ENCODE data around the gene CENPS. TPM values are rescaled to one million over a fixed set of nuclear protein-coding genes. Genes with fewer than 3 reads are reported as not detected.

CENPS gene
- total and polyA plus RNA-seq, 2 of the 13 experiments (the other 11 are each of a cell fraction or from before 2014, with no cell fraction given), result 3.3 to 22.0 TPM

DNA sequence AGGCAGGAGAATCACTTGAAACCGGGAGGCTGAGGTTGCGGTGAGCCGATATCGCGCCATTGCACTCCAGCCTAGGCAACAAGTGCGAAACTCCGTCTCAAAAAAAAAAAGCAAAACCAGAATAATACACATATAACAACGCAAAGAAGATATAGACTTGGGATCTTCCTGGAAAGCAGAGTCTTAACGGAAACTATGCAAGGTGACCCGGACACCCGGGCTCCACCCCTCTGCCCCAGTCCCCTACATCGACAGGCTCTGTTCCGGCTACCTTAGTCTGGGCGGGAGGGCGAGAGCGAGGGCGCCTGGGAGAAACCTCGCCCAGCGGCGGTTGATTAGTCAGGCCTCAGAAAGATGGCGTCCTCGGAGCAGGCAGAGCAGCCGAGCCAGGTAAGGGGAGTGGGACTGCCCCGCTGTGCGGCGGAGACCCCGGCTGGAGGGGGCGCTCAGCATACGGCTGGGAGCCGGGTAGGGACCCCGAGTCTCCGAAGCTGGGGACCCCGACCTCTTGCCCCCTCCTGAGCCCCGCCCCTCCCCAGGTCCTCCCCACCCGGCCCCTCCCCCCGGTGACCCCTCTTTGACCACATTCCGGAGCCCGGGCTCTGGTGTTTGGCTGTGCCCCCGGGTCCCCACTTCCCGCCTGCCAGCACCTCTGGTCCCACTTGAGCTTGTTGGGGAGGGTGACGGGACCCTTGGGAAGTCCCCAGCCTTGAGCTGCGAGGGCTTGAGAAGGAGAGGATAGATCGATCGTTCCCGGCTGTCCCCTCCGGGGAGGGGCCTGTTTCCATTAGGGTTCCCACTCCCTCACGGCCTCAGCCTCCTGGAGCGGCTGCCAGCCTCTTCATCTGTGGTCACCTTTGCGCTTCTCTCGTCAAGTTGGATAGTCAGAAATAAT, 44.6 kb downstream of the CENPS start, which contains the start of gene PEX14 (continued):
- no peak for TF ChIP-seq MBD4 (IDR thresholded peaks at IDR 0.05; ENCODE audit: borderline replicate concordance, low read length)
- TF ChIP-seq ZFP62 (CRISPR knock-in tag; IDR thresholded peaks at IDR 0.05), result no peak
- no peak for TF ChIP-seq FOXP1 (IDR thresholded peaks at IDR 0.05)
- TF ChIP-seq FOXP1 (CRISPR knock-in tag; IDR thresholded peaks at IDR 0.05), result no peak
- TF ChIP-seq, protein P1, sequence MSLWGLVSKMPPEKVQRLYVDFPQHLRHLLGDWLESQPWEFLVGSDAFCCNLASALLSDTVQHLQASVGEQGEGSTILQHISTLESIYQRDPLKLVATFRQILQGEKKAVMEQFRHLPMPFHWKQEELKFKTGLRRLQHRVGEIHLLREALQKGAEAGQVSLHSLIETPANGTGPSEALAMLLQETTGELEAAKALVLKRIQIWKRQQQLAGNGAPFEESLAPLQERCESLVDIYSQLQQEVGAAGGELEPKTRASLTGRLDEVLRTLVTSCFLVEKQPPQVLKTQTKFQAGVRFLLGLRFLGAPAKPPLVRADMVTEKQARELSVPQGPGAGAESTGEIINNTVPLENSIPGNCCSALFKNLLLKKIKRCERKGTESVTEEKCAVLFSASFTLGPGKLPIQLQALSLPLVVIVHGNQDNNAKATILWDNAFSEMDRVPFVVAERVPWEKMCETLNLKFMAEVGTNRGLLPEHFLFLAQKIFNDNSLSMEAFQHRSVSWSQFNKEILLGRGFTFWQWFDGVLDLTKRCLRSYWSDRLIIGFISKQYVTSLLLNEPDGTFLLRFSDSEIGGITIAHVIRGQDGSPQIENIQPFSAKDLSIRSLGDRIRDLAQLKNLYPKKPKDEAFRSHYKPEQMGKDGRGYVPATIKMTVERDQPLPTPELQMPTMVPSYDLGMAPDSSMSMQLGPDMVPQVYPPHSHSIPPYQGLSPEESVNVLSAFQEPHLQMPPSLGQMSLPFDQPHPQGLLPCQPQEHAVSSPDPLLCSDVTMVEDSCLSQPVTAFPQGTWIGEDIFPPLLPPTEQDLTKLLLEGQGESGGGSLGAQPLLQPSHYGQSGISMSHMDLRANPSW (CRISPR knock-in tag; IDR thresholded peaks at IDR 0.05; ENCODE audit: borderline replicate concordance), result no peak
- TF ChIP-seq ZNF318 (CRISPR knock-in tag; IDR thresholded peaks at IDR 0.05), result no peak
- TF ChIP-seq ZNF577 (CRISPR knock-in tag; IDR thresholded peaks at IDR 0.05; ENCODE audit: borderline replicate concordance, low read depth), result no peak
- no peak for TF ChIP-seq ZMYM4 (CRISPR knock-in tag; IDR thresholded peaks at IDR 0.05)
- no peak for TF ChIP-seq ZMAT3 (CRISPR knock-in tag; conservative IDR thresholded peaks at IDR 0.05)
- TF ChIP-seq ZNF788 (CRISPR knock-in tag; IDR thresholded peaks at IDR 0.05; ENCODE audit: borderline replicate concordance), result peak; percentile 43; the same call in 1 of the 2 replicates
- TF ChIP-seq GPN1 (CRISPR knock-in tag; IDR thresholded peaks at IDR 0.05; ENCODE audit: borderline replicate concordance), result no peak
- no peak for TF ChIP-seq CAMTA2 (CRISPR knock-in tag; IDR thresholded peaks at IDR 0.05; ENCODE audit: borderline replicate concordance)
- no peak for TF ChIP-seq FIP1L1 (IDR thresholded peaks at IDR 0.05; ENCODE audit: borderline replicate concordance, insufficient read depth, low read depth, low read length)
- no peak for TF ChIP-seq HNRNPH1 (optimal IDR thresholded peaks at IDR 0.05; ENCODE audit: low read depth, low read length)
- TF ChIP-seq CENPX (CRISPR knock-in tag; IDR thresholded peaks at IDR 0.05), result no peak
- TF ChIP-seq HIVEP1 (CRISPR knock-in tag; IDR thresholded peaks at IDR 0.05), result peak; percentile 55; the same call in 1 of the 2 replicates
- TF ChIP-seq ZNF670 (CRISPR knock-in tag; IDR thresholded peaks at IDR 0.05; ENCODE audit: borderline replicate concordance), result no peak
- peak; percentile 56 for TF ChIP-seq PPARG (CRISPR knock-in tag; conservative IDR thresholded peaks at IDR 0.05)
- peak; percentile 72; the same call in 1 of the 2 replicates for TF ChIP-seq ZNF451 (CRISPR knock-in tag; IDR thresholded peaks at IDR 0.05)
